Cardiac muscle cell (in vitro differentiated cells and primary cell): Measurements from ENCODE around the gene KRTAP13-1. TPM values are rescaled to one million over a fixed set of nuclear protein-coding genes. Genes with fewer than 3 reads are reported as not detected.

Experiments used
- DNase-seq, 2 donors: peaks; one replicate each; pipeline versions ENCODE4 v3.0.0 to v3.0.0-alpha.2; 2010 to 2017; ENCODE audit warnings: low read depth in 1 of 2, low spot score in 1 of 2
- H3K27ac ChIP-seq: fragments of 200-600 bp; sonication (generic); 2 replicates; pipeline ENCODE4 v1.5.1; 2016
- H3K27me3 ChIP-seq: fragments of 200-600 bp; sonication (generic); 2 replicates; pipeline ENCODE4 v1.6.0; 2016; ENCODE audit warnings: control low read depth
- H3K36me3 ChIP-seq: fragments of 200-600 bp; sonication (generic); 2 replicates; pipeline ENCODE4 v1.5.1; 2016; ENCODE audit warnings: control low read depth
- H3K4me1 ChIP-seq: fragments of 200-600 bp; sonication (generic); 2 replicates; pipeline ENCODE4 v1.8.1; 2017; ENCODE audit warnings: low read depth, mild to moderate bottlenecking, mixed run types
- H3K4me3 ChIP-seq: fragments of 200-600 bp; sonication (generic); 2 replicates; pipeline ENCODE4 v1.5.1; 2016; ENCODE audit warnings: mild to moderate bottlenecking
- H3K9me3 ChIP-seq: fragments of 200-600 bp; sonication (generic); 2 replicates; pipeline ENCODE4 v1.5.1; 2017; ENCODE audit warnings: low read depth, mild to moderate bottlenecking, control low read depth
- polyA plus RNA-seq: library from polyadenylated mRNA; unstranded; fragments of >200 nt; fragmentation: Nextera tagmentation; extraction: Ambion mirVana; gene quantifications from 2 replicates; pipeline ENCODE4 v1.2.1, GENCODE V29; 2016
- total RNA-seq: library from RNA; depleted of rRNA; stranded (reverse); fragments of >200 nt; gene quantifications from 2 replicates; pipeline ENCODE4 v1.2.3, GENCODE V29; 2016
- TF ChIP-seq, protein P1 (sequence below): IDR thresholded peaks from 2 replicates; pipeline ENCODE4 v1.5.1; 2012; ENCODE audit warnings: low read depth, mild to moderate bottlenecking, low read length

The KRTAP13-1 gene
- total and polyA plus RNA-seq, 2 experiments from 2014 or later = not detected

GRCh38 chr21:30437010-30437565 is 41.3 kb downstream of the KRTAP13-1 start:
- no peaks in the 10 kb centered on the region for H3K27me3 ChIP-seq
- no peaks in the 10 kb centered on the region for H3K4me1 ChIP-seq
- no peak overlapping the region for H3K4me3 ChIP-seq
- H3K27ac ChIP-seq = no peak overlapping the region
- DNase-seq = no peak
- no peaks in the 10 kb centered on the region for H3K36me3 ChIP-seq
- H3K9me3 ChIP-seq = no peaks in the 10 kb centered on the region
- TF ChIP-seq, protein P1, sequence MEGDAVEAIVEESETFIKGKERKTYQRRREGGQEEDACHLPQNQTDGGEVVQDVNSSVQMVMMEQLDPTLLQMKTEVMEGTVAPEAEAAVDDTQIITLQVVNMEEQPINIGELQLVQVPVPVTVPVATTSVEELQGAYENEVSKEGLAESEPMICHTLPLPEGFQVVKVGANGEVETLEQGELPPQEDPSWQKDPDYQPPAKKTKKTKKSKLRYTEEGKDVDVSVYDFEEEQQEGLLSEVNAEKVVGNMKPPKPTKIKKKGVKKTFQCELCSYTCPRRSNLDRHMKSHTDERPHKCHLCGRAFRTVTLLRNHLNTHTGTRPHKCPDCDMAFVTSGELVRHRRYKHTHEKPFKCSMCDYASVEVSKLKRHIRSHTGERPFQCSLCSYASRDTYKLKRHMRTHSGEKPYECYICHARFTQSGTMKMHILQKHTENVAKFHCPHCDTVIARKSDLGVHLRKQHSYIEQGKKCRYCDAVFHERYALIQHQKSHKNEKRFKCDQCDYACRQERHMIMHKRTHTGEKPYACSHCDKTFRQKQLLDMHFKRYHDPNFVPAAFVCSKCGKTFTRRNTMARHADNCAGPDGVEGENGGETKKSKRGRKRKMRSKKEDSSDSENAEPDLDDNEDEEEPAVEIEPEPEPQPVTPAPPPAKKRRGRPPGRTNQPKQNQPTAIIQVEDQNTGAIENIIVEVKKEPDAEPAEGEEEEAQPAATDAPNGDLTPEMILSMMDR = no peak

DNA sequence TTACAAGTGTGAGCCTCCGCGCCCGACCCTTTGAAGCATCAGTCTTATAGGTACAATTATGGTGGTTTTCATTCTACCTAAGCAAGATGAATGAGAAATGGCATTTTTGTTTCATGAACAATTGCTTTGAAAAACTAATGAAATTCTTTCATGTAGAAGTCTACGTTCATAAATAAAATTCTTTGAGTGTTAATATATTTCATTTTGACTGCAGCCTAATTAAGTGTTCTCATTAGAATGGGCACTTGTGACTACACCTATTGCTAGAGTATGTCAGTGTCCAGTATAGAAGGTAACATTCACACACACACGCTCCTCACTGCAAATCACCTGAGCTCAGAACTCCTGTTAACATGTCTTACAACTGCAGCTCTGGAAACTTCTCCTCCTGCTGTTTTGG is 44.1 kb downstream of the KRTAP13-1 start, which contains the start of gene KRTAP15-1:
Gene KRTAP15-1, plus strand, starts transcription at position 301 of the 400 bp plus-strand sequence. Its CDS starts 53 bp downstream, at position 354.
- Histone ChIP-seq H3K4me1 (no peaks in the 10 kb centered on the region), H3K9me3 (no peaks in the 10 kb centered on the region), H3K4me3 (no peak within 1 kb of the TSS), H3K27me3 (no peaks in the 10 kb centered on the region), H3K27ac (no peak within 1 kb of the TSS), H3K36me3 (no peaks in the 10 kb centered on the region)
- no peak for DNase-seq
- TF ChIP-seq, protein P1 = no peak

GRCh38 chr21:30443226-30443625 is 47.4 kb downstream of the KRTAP13-1 start:
- no peaks in the 10 kb centered on the region for H3K27me3 ChIP-seq
- H3K27ac ChIP-seq = no peak overlapping the region
- no peak for DNase-seq
- no peak overlapping the region for H3K4me3 ChIP-seq
- H3K36me3 ChIP-seq = no peaks in the 10 kb centered on the region
- TF ChIP-seq, protein P1 = no peak
- H3K4me1 ChIP-seq = no peaks in the 10 kb centered on the region
- H3K9me3 ChIP-seq = no peaks in the 10 kb centered on the region

GRCh38 chr21:30444204-30444603 is 48.4 kb downstream of the KRTAP13-1 start:
- Histone ChIP-seq H3K27ac (no peak overlapping the region), H3K4me1 (no peaks in the 10 kb centered on the region), H3K4me3 (no peak overlapping the region), H3K27me3 (no peaks in the 10 kb centered on the region), H3K36me3 (no peaks in the 10 kb centered on the region), H3K9me3 (no peaks in the 10 kb centered on the region)
- TF ChIP-seq, protein P1 = no peak
- DNase-seq = peak in 1 of 2 donors; percentile 2

Other genes with a start within 250 kb of the KRTAP13-1 start
- gene CLDN17, start 229.2 kb upstream of the KRTAP13-1 start, total RNA-seq = not detected in 2 replicates
- not detected in 2 replicates for gene CLDN17, start 229.2 kb upstream of the KRTAP13-1 start, polyA plus RNA-seq
- not detected in 2 replicates for gene CLDN8, start 179.9 kb upstream of the KRTAP13-1 start, total RNA-seq
- not detected in 2 replicates for gene CLDN8, start 179.9 kb upstream of the KRTAP13-1 start, polyA plus RNA-seq
- not detected in 2 replicates for gene KRTAP24-1, start 113.1 kb upstream of the KRTAP13-1 start, total RNA-seq
- not detected in 2 replicates for gene KRTAP24-1, start 113.1 kb upstream of the KRTAP13-1 start, polyA plus RNA-seq
- not detected in 2 replicates for gene KRTAP25-1, start 106.5 kb upstream of the KRTAP13-1 start, total RNA-seq
- not detected in 2 replicates for gene KRTAP25-1, start 106.5 kb upstream of the KRTAP13-1 start, polyA plus RNA-seq
- gene KRTAP26-1, start 75.7 kb upstream of the KRTAP13-1 start, total RNA-seq = not detected in 2 replicates
- gene KRTAP26-1, start 75.7 kb upstream of the KRTAP13-1 start, polyA plus RNA-seq = not detected in 2 replicates
- gene KRTAP27-1, start 58.3 kb upstream of the KRTAP13-1 start, total RNA-seq = not detected in 2 replicates
- not detected in 2 replicates for gene KRTAP27-1, start 58.3 kb upstream of the KRTAP13-1 start, polyA plus RNA-seq
- not detected in 2 replicates for gene KRTAP23-1, start 47.4 kb upstream of the KRTAP13-1 start, total RNA-seq
- gene KRTAP23-1, start 47.4 kb upstream of the KRTAP13-1 start, polyA plus RNA-seq = not detected in 2 replicates
- not detected in 2 replicates for gene KRTAP13-2, start 23.8 kb upstream of the KRTAP13-1 start, total RNA-seq
- not detected in 2 replicates for gene KRTAP13-2, start 23.8 kb upstream of the KRTAP13-1 start, polyA plus RNA-seq
- not detected in 2 replicates for gene KRTAP13-3, start 29.9 kb downstream of the KRTAP13-1 start, total RNA-seq
- gene KRTAP13-3, start 29.9 kb downstream of the KRTAP13-1 start, polyA plus RNA-seq = not detected in 2 replicates
- not detected in 2 replicates for gene KRTAP13-4, start 34.2 kb downstream of the KRTAP13-1 start, total RNA-seq
- gene KRTAP13-4, start 34.2 kb downstream of the KRTAP13-1 start, polyA plus RNA-seq = not detected in 2 replicates
- gene KRTAP15-1, start 44.2 kb downstream of the KRTAP13-1 start, total RNA-seq = not detected in 2 replicates
- gene KRTAP15-1, start 44.2 kb downstream of the KRTAP13-1 start, polyA plus RNA-seq = not detected in 2 replicates
- not detected in 2 replicates for gene KRTAP19-1, start 84.3 kb downstream of the KRTAP13-1 start, total RNA-seq
- not detected in 2 replicates for gene KRTAP19-1, start 84.3 kb downstream of the KRTAP13-1 start, polyA plus RNA-seq
- not detected in 2 replicates for gene KRTAP19-2, start 91.4 kb downstream of the KRTAP13-1 start, total RNA-seq
- not detected in 2 replicates for gene KRTAP19-2, start 91.4 kb downstream of the KRTAP13-1 start, polyA plus RNA-seq
- not detected in 2 replicates for gene KRTAP19-3, start 96.0 kb downstream of the KRTAP13-1 start, total RNA-seq
- gene KRTAP19-3, start 96.0 kb downstream of the KRTAP13-1 start, polyA plus RNA-seq = not detected in 2 replicates
- gene KRTAP19-4, start 101.1 kb downstream of the KRTAP13-1 start, total RNA-seq = not detected in 2 replicates
- not detected in 2 replicates for gene KRTAP19-4, start 101.1 kb downstream of the KRTAP13-1 start, polyA plus RNA-seq
- gene KRTAP19-5, start 106.1 kb downstream of the KRTAP13-1 start, total RNA-seq = not detected in 2 replicates
- gene KRTAP19-5, start 106.1 kb downstream of the KRTAP13-1 start, polyA plus RNA-seq = not detected in 2 replicates
- gene KRTAP19-6, start 145.8 kb downstream of the KRTAP13-1 start, total RNA-seq = not detected in 2 replicates
- gene KRTAP19-6, start 145.8 kb downstream of the KRTAP13-1 start, polyA plus RNA-seq = not detected in 2 replicates
- not detected in 2 replicates for gene KRTAP19-7, start 165.3 kb downstream of the KRTAP13-1 start, total RNA-seq
- not detected in 2 replicates for gene KRTAP19-7, start 165.3 kb downstream of the KRTAP13-1 start, polyA plus RNA-seq
- gene KRTAP22-2, start 194.4 kb downstream of the KRTAP13-1 start, total RNA-seq = not detected in 2 replicates
- gene KRTAP22-2, start 194.4 kb downstream of the KRTAP13-1 start, polyA plus RNA-seq = not detected in 2 replicates
- not detected in 2 replicates for gene KRTAP6-3, start 196.4 kb downstream of the KRTAP13-1 start, total RNA-seq
- not detected in 2 replicates for gene KRTAP6-3, start 196.4 kb downstream of the KRTAP13-1 start, polyA plus RNA-seq
- not detected in 2 replicates for gene KRTAP6-2, start 202.9 kb downstream of the KRTAP13-1 start, total RNA-seq
- gene KRTAP6-2, start 202.9 kb downstream of the KRTAP13-1 start, polyA plus RNA-seq = not detected in 2 replicates
- not detected in 2 replicates for gene KRTAP22-1, start 205.1 kb downstream of the KRTAP13-1 start, total RNA-seq
- gene KRTAP22-1, start 205.1 kb downstream of the KRTAP13-1 start, polyA plus RNA-seq = not detected in 2 replicates
- not detected in 2 replicates for gene KRTAP6-1, start 217.9 kb downstream of the KRTAP13-1 start, total RNA-seq
- gene KRTAP6-1, start 217.9 kb downstream of the KRTAP13-1 start, polyA plus RNA-seq = not detected in 2 replicates
- gene KRTAP20-1, start 220.4 kb downstream of the KRTAP13-1 start, total RNA-seq = not detected in 2 replicates
- not detected in 2 replicates for gene KRTAP20-1, start 220.4 kb downstream of the KRTAP13-1 start, polyA plus RNA-seq
- gene KRTAP20-4, start 224.6 kb downstream of the KRTAP13-1 start, total RNA-seq = not detected in 2 replicates
- not detected in 2 replicates for gene KRTAP20-4, start 224.6 kb downstream of the KRTAP13-1 start, polyA plus RNA-seq
- not detected in 2 replicates for gene KRTAP20-2, start 239.2 kb downstream of the KRTAP13-1 start, total RNA-seq
- gene KRTAP20-2, start 239.2 kb downstream of the KRTAP13-1 start, polyA plus RNA-seq = not detected in 2 replicates
- not detected in 2 replicates for gene KRTAP20-3, start 246.8 kb downstream of the KRTAP13-1 start, total RNA-seq
- not detected in 2 replicates for gene KRTAP20-3, start 246.8 kb downstream of the KRTAP13-1 start, polyA plus RNA-seq